Mesenchymal stem cell (in vitro differentiated cells and primary cell): ENCODE measurements around the gene DEFB124.
"Not testable (repeated sequence)": the region's sequence is repeated elsewhere in the genome, so short reads cannot be mapped to it uniquely, and the experiment has no call there.

Experiments
- DNase-seq: peaks from one replicate; pipeline ENCODE4 v3.0.0-alpha.2; 2013
- H2AFZ ChIP-seq: one replicate; pipeline ENCODE4 v1.6.1; 2013; ENCODE audit warnings: low read depth, mild to moderate bottlenecking, control low read depth, inconsistent platforms, low read length, moderate library complexity
- H2AK5ac ChIP-seq: 2 replicates; pipeline ENCODE4 v1.6.1; 2013; ENCODE audit warnings: low read length, moderate library complexity, mild to moderate bottlenecking, inconsistent platforms; ENCODE audit not compliant: severe bottlenecking
- H2BK120ac ChIP-seq: one replicate; pipeline ENCODE4 v1.6.1; 2013; ENCODE audit warnings: low read depth, mild to moderate bottlenecking, inconsistent platforms, low read length, moderate library complexity
- H2BK12ac ChIP-seq, 2 experiments: one replicate each; pipeline ENCODE4 v1.6.1; 2013; ENCODE audit warnings: inconsistent platforms in 2 of 2, low read length in 2 of 2, mild to moderate bottlenecking in 2 of 2, moderate library complexity in 2 of 2, control low read depth in 1 of 2
- H2BK15ac ChIP-seq: one replicate; pipeline ENCODE4 v1.6.1; 2013; ENCODE audit warnings: mild to moderate bottlenecking, low read depth, inconsistent platforms; ENCODE audit not compliant: poor library complexity, severe bottlenecking
- H2BK5ac ChIP-seq: 2 replicates; pipeline ENCODE4 v1.6.1; 2013; ENCODE audit warnings: low read depth, mild to moderate bottlenecking, low read length, control low read depth, inconsistent platforms; ENCODE audit not compliant: poor library complexity, severe bottlenecking
- H3K14ac ChIP-seq, 2 experiments: one replicate each; pipeline ENCODE4 v1.6.1; 2013; ENCODE audit warnings: inconsistent platforms in 2 of 2, low read length in 2 of 2, control low read depth in 1 of 2, mild to moderate bottlenecking in 1 of 2, moderate library complexity in 1 of 2
- H3K18ac ChIP-seq, 2 experiments: one replicate each; pipeline ENCODE4 v1.6.1; 2013; ENCODE audit warnings: inconsistent platforms in 2 of 2, low read length in 2 of 2, control low read depth in 1 of 2, low read depth in 1 of 2, mild to moderate bottlenecking in 1 of 2
- H3K23ac ChIP-seq, 2 experiments: one replicate each; pipeline ENCODE4 v1.6.1; 2013; ENCODE audit warnings: inconsistent platforms in 2 of 2, low read length in 2 of 2, mild to moderate bottlenecking in 2 of 2, moderate library complexity in 2 of 2, control low read depth in 1 of 2
- H3K27ac ChIP-seq: 2 replicates; pipeline ENCODE4 v1.5.1; 2013; ENCODE audit warnings: mild to moderate bottlenecking, moderate library complexity, low read length, control low read depth, inconsistent platforms; ENCODE audit not compliant: poor library complexity, severe bottlenecking
- H3K27me3 ChIP-seq, 2 experiments: 2 replicates each; pipeline versions ENCODE4 v1.6.1 to v1.7.0; 2013; ENCODE audit warnings: low read length in 2 of 2, mild to moderate bottlenecking in 2 of 2, moderate library complexity in 2 of 2, control low read depth in 1 of 2, inconsistent platforms in 1 of 2; ENCODE audit not compliant: control insufficient read depth in 1 of 2, insufficient read depth in 1 of 2
- H3K36me3 ChIP-seq, 2 experiments: 2 replicates each; pipeline versions ENCODE4 v1.6.1 to v1.7.0; 2013; ENCODE audit warnings: low read length in 2 of 2, control low read depth in 1 of 2, inconsistent platforms in 1 of 2, low read depth in 1 of 2, mild to moderate bottlenecking in 1 of 2; ENCODE audit not compliant: insufficient read depth in 2 of 2, control insufficient read depth in 1 of 2
- H3K4ac ChIP-seq, 2 experiments: one replicate each; pipeline ENCODE4 v1.6.1; 2013; ENCODE audit warnings: inconsistent platforms in 2 of 2, low read length in 2 of 2, mild to moderate bottlenecking in 2 of 2, moderate library complexity in 2 of 2, control low read depth in 1 of 2, low read depth in 1 of 2
- H3K4me1 ChIP-seq: 2 replicates; pipeline ENCODE4 v1.6.1; 2013; ENCODE audit warnings: low read depth, low read length, control low read depth; ENCODE audit not compliant: control insufficient read depth, insufficient read depth
- H3K4me2 ChIP-seq: 2 replicates; pipeline ENCODE4 v1.6.1; 2013; ENCODE audit warnings: low read length, mild to moderate bottlenecking, inconsistent platforms; ENCODE audit not compliant: poor library complexity, severe bottlenecking
- H3K4me3 ChIP-seq, 2 experiments: 2 replicates each; pipeline versions ENCODE4 v1.5.1 to v1.7.0; 2013; ENCODE audit warnings: low read length in 2 of 2, mild to moderate bottlenecking in 2 of 2, control low read depth in 1 of 2, low read depth in 1 of 2; ENCODE audit not compliant: insufficient read depth in 1 of 2
- H3K79me1 ChIP-seq: replicated peaks from 2 replicates; pipeline ENCODE4 v1.6.1; 2013; ENCODE audit warnings: mild to moderate bottlenecking, control low read depth, low read length, inconsistent platforms; ENCODE audit not compliant: poor library complexity, severe bottlenecking
- H3K9ac ChIP-seq: 2 replicates; pipeline ENCODE4 v1.7.0; 2013; ENCODE audit warnings: mild to moderate bottlenecking, low read length, moderate library complexity
- H3K9me3 ChIP-seq: 2 replicates; pipeline ENCODE4 v1.7.0; 2013; ENCODE audit warnings: mild to moderate bottlenecking, low read length; ENCODE audit not compliant: control insufficient read depth
- H4K8ac ChIP-seq: one replicate; pipeline ENCODE4 v1.6.1; 2013; ENCODE audit warnings: inconsistent platforms, mild to moderate bottlenecking, low read length, moderate library complexity
- H4K91ac ChIP-seq: one replicate; pipeline ENCODE4 v1.6.1; 2013; ENCODE audit warnings: mild to moderate bottlenecking, low read length, inconsistent platforms
- WGBS: methylation state at CpG from one replicate; pipeline ENCODE4 v1.1.7; 2013; ENCODE audit warnings: mixed read lengths; 5-methylcytosine and 5-hydroxymethylcytosine counted together

The DEFB124 gene

GRCh38 chr20:31430568-31431115 lies 44.3 kb downstream of the DEFB124 start:
- no peak overlapping the region for H3K23ac ChIP-seq
- H3K27ac ChIP-seq = no peak overlapping the region
- no peak overlapping the region for H2AK5ac ChIP-seq
- no peak overlapping the region for H3K4me2 ChIP-seq
- no peak overlapping the region for H2BK12ac ChIP-seq
- no peaks in the 10 kb centered on the region for H3K4me1 ChIP-seq
- no peak overlapping the region for H3K18ac ChIP-seq
- no peak overlapping the region for H3K9ac ChIP-seq
- H3K36me3 ChIP-seq = no peaks in the 10 kb centered on the region
- H3K14ac ChIP-seq = no peak overlapping the region
- no peak overlapping the region for H2BK15ac ChIP-seq
- H3K9me3 ChIP-seq = no peaks in the 10 kb centered on the region
- no peak overlapping the region for H3K4me3 ChIP-seq
- WGBS = 59% methylated on average over 3 of the region's 4 CpGs
- no peak overlapping the region for H2BK120ac ChIP-seq
- H3K4ac ChIP-seq = no peak overlapping the region
- no peaks in the 10 kb centered on the region for H3K79me1 ChIP-seq
- no peak overlapping the region for H4K8ac ChIP-seq
- no peak overlapping the region for H2BK5ac ChIP-seq
- peaks cover 0 to 3% of the 10 kb centered on the region in 2 experiments for H3K27me3 ChIP-seq
- no peak for DNase-seq
- H4K91ac ChIP-seq = no peak overlapping the region
- H2AFZ ChIP-seq = no peak overlapping the region

- not testable (repeated sequence) for H4K91ac ChIP-seq, H3K79me1 ChIP-seq, H3K4me2 ChIP-seq, H3K4me3 ChIP-seq, H3K14ac ChIP-seq, DNase-seq, H3K9ac ChIP-seq, H3K36me3 ChIP-seq, H3K4me1 ChIP-seq, H4K8ac ChIP-seq, H3K9me3 ChIP-seq, H2BK5ac ChIP-seq, H2AFZ ChIP-seq, H3K23ac ChIP-seq, H2BK12ac ChIP-seq, H2AK5ac ChIP-seq, H2BK15ac ChIP-seq, H2BK120ac ChIP-seq, H3K27ac ChIP-seq, H3K18ac ChIP-seq, H3K4ac ChIP-seq
- H3K27me3 ChIP-seq = peaks cover 0 to 18% of the 10 kb centered on the region in 2 experiments
- WGBS = 92% methylated on average over 31 of the region's 31 CpGs
Observed at GRCh38 chr20:31427576-31427975, 47.4 kb downstream of the DEFB124 start.

- H2BK5ac ChIP-seq, H2BK12ac ChIP-seq, H3K9ac ChIP-seq, H3K14ac ChIP-seq, H2AFZ ChIP-seq, H3K18ac ChIP-seq, H4K91ac ChIP-seq, H2AK5ac ChIP-seq, H3K27ac ChIP-seq, H3K4me2 ChIP-seq, H3K79me1 ChIP-seq, H3K4me1 ChIP-seq, H3K9me3 ChIP-seq, H4K8ac ChIP-seq, H3K4me3 ChIP-seq, DNase-seq, H2BK120ac ChIP-seq, H3K36me3 ChIP-seq, H2BK15ac ChIP-seq, H3K4ac ChIP-seq, H3K23ac ChIP-seq: not testable (repeated sequence)
- WGBS = 82% methylated on average over 9 of the region's 48 CpGs
- H3K27me3 ChIP-seq = peaks cover 0 to 21% of the 10 kb centered on the region in 2 experiments
Observed at GRCh38 chr20:31426891-31427551, 47.9 kb downstream of the DEFB124 start.

- H3K27ac ChIP-seq = no peak overlapping the region
- no peak overlapping the region for H2BK12ac ChIP-seq
- no peak overlapping the region for H3K18ac ChIP-seq
- no peak overlapping the region for H2AK5ac ChIP-seq
- H2AFZ ChIP-seq = no peak overlapping the region
- H3K4ac ChIP-seq = no peak overlapping the region
- H2BK120ac ChIP-seq = no peak overlapping the region
- H3K9me3 ChIP-seq = no peaks in the 10 kb centered on the region
- no peak overlapping the region for H3K14ac ChIP-seq
- no peak for DNase-seq
- H3K23ac ChIP-seq = no peak overlapping the region
- H3K9ac ChIP-seq = no peak overlapping the region
- peaks cover 0 to 18% of the 10 kb centered on the region in 2 experiments for H3K27me3 ChIP-seq
- H2BK5ac ChIP-seq = no peak overlapping the region
- no peaks in the 10 kb centered on the region for H3K36me3 ChIP-seq
- no peak overlapping the region for H2BK15ac ChIP-seq
- H3K4me2 ChIP-seq = no peak overlapping the region
- H4K8ac ChIP-seq = no peak overlapping the region
- no peak overlapping the region for H4K91ac ChIP-seq
- no peak overlapping the region for H3K4me3 ChIP-seq
- H3K4me1 ChIP-seq = no peaks in the 10 kb centered on the region
- H3K79me1 ChIP-seq = no peaks in the 10 kb centered on the region
Observed at GRCh38 chr20:31425797-31426196, 49.1 kb downstream of the DEFB124 start.
